Fibroblast of mammary gland (primary cell): Measurements from ENCODE around the gene LAMA3.

Experiments
- DNase-seq: peaks from one replicate; pipeline ENCODE4 v3.0.0-alpha.2; 2010; ENCODE audit warnings: low read depth
- H3K4me3 ChIP-seq: 2 replicates; pipeline ENCODE4 v1.5.1; 2011; ENCODE audit warnings: low read depth, mild to moderate bottlenecking, low read length, moderate library complexity; ENCODE audit not compliant: control insufficient read depth
- CTCF ChIP-seq: conservative IDR thresholded peaks from 2 replicates; pipeline ENCODE4 v1.5.1; 2011; ENCODE audit warnings: low read depth, low read length, inconsistent platforms; ENCODE audit not compliant: control insufficient read depth, insufficient read depth

The LAMA3 gene

GRCh38 chr18:23967321-23968089 lies 278.3 kb downstream of the LAMA3 start:
- no peak overlapping the region for H3K4me3 ChIP-seq
- no peak for TF ChIP-seq CTCF
- no peak for DNase-seq

- H3K4me3 ChIP-seq: no peak overlapping the region
- no peak for TF ChIP-seq CTCF
- no peak for DNase-seq
These were observed 279.7 kb downstream of the LAMA3 start for GRCh38 chr18:23968638-23969604.

GRCh38 chr18:23969664-23970063 lies 280.4 kb downstream of the LAMA3 start:
- no peak overlapping the region for H3K4me3 ChIP-seq
- TF ChIP-seq CTCF: no peak
- no peak for DNase-seq

- no peak for DNase-seq
- no peak overlapping the region for H3K4me3 ChIP-seq
- TF ChIP-seq CTCF: no peak
These were observed 281.2 kb downstream of the LAMA3 start for GRCh38 chr18:23970161-23971096.

GRCh38 chr18:23971097-23971440 lies 281.8 kb downstream of the LAMA3 start:
- DNase-seq: no peak
- no peak overlapping the region for H3K4me3 ChIP-seq
- TF ChIP-seq CTCF: no peak

- no peak for TF ChIP-seq CTCF
- DNase-seq: no peak
- H3K4me3 ChIP-seq: no peak overlapping the region
These were observed 282.5 kb downstream of the LAMA3 start for GRCh38 chr18:23971666-23972230.
